ENCODE data around the gene LARP1.
"Not testable (repeated sequence)": the region's sequence is repeated elsewhere in the genome, so short reads cannot be mapped to it uniquely, and the experiment has no call there.

Gene LARP1

DNA sequence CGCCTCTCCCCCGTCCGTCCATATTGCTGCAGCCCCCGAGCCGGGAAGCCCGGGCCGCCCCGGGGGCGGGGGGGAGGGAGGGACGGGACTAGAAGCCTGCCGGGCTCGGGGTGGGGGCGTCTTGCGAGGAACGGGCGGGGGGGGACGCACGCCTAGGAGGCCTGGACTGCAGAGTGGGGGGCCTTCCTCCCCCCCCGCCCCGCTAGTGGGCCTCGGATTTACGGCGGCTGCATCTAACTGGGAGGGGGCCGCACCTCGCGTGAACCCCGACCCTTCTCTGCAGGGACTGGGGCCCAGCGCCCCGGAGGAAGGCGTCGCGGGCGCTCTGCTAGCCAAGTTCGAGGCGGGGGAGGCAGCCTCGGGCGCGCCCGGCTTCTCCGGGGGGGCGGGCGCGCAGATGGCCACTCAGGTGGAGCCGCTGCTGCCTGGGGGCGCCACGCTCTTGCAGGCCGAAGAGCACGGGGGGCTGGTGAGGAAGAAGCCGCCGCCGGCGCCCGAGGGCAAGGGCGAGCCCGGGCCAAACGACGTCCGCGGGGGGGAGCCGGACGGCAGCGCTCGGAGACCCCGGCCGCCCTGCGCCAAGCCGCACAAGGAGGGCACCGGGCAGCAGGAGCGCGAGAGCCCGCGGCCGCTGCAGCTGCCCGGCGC lies at the start of gene LARP1:
LARP1 (plus strand) TSS at position 17 of the 648 bp plus-strand sequence; CDS start at position 398, 381 bp downstream.
- DNase-seq: no peak

DNA sequence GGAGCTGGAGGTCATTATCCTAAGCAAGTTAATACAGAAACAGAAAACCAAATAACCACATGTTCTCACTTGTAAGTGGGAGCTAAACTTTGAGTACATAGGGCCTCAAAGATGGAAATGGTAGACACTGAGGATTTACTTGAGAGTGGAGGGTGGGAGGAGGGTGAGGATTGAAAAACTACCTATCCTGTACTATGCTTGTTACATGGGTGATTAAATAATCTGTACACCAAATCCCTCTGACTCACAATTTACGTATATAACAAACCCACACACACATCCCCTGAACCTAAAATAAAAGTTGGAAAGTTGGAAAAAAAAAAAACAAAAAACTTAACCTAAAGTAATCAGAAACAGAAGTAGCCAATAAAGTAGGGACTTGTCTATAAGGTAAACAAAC lies 48.8 kb upstream of the LARP1 start:
- no peak for DNase-seq

DNA sequence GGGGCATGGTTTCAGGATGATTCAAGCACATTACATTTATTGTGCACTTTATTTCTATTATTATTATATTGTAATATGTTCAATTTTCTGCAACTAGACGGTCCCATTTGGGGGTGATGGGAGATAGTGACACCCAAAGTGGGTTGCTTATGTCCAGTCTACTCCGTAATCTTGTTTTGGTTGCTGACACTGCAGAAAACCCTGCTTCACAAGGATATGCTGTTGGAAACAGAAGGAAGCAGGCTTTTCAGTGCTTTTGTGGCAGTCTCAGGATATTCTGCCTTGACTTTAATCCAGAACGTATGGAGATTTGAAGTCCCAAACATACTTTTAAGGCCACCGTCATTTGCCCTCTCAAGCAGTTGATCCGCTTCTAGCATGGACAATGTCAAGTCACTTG lies 47.5 kb upstream of the LARP1 start:
- no peak for DNase-seq

DNA sequence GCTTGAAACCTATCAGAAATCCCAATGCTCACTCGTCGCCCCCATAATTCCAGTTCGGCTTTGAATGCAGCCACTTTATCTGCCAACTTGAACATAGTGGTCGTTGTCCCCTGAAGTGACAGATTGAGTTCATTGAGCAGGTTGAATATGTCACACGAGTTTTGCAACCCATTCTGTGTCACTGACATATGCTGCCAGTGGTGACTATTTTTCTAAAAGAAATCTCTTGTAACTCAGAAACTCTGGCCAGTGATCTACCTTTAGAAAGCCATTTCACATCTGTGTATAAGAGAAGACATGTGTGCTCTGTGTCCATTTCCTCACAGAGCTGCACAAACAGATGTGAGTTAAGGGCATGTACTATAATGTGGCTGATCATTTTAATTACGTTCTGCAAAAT lies 47.0 kb upstream of the LARP1 start:
- no peak for DNase-seq

DNA sequence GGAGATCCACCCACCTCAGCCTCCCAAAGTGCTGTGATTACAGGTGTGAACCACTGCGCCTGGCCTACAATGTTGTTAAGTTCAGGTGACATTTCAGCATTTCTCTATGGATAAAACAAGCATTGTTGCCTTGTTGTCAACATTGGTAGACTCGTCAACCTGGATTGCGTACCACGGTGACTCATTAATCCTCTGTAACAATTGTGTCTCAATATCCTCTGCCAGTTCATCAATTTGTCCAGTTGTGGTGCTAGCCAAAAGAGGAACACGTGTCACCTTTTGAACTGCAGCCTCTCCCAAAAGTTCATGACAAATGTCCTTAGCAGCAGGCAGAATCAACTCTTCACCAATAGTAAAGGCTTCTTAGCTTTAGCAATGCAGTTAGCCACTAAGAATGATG lies 46.3 kb upstream of the LARP1 start:
- no peak for DNase-seq

DNA sequence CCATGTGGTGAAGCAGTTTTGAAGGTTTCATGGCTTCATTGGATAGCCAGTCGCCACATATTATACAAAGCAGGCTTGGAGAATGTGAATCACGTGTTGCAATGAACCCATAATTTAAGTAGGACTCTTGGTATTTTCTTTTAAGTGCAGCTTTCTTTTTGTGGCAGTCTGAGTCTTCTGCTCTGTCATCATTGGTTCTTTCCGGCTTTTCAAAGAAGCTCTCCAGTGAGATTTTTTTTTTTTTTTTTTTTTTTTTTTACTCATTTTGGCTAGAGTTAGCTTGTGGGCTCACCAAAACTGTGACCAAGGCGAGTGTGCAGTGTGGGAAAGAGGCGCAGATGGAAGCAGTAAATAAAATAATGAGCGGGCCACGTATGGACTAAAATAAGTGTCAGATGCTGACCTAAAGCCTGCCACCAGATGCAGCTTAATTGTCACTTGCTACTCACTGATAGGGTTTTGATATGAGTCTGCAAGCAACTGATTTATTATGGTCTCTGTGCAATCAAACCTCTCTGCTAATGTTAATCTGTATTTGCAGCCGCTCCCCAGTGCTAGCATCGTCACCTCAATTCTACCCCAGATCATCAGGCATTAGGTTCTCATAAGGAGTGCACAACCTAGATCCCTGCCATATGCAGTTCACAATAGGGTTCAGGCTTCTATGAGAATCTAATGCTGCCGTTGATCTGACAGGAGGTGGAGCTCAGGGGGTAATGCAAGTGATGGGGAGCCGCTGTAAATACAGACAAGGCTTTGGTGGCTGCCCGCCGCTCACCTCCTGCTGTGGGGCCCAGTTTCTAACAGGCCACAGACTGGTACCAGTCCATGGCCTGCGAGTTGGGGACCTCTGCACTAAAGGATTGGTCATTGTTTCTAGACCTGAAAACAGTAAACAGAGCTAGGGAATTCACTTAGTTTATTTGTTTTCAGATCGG lies 45.5 kb upstream of the LARP1 start:
- DNase-seq: no peak

DNA sequence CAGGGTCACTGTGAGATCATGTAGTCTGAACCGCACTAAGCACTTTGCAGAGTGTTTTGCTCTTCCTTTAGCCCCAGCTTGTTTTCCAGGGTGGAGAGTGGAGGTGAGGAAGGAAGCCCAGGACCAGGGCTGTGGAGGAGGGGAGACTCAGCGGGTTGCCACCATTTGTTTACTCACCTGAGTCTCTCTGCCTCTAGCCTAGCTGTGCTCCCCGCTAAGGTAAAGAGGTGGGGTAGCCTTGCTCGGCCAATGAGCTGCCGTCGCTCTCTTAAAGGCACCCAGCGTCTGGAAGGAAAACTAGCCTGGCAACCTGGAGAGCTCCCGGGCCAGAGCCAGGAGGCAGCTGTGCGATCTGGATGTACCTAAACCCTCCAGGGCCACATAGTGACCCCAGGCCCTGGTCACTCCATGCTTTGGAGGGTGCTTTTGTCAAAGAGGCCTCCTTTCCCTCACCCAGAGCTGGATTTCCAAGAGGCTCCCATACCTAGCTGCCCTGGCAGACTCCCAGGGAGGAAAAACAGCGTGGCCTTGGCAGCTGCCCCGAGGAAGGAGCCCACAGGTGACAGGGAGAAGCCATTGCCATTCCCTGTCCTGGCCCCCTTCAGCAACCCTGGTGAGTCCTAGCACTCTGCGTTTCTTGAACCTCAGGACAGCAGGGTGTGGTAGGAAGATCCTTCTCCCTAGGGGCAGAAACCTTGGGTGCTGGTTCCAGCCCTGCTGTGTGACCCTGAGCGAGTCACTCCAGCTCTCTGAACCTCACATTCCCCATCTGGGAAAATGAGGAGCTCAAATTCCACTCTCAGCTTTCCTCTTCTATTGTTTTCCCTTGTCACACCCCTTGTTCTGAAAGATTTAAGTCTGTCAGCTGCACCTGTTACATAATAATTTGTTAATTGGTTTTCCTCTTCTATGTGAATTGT lies 42.4 kb upstream of the LARP1 start:
- no peak for DNase-seq

DNA sequence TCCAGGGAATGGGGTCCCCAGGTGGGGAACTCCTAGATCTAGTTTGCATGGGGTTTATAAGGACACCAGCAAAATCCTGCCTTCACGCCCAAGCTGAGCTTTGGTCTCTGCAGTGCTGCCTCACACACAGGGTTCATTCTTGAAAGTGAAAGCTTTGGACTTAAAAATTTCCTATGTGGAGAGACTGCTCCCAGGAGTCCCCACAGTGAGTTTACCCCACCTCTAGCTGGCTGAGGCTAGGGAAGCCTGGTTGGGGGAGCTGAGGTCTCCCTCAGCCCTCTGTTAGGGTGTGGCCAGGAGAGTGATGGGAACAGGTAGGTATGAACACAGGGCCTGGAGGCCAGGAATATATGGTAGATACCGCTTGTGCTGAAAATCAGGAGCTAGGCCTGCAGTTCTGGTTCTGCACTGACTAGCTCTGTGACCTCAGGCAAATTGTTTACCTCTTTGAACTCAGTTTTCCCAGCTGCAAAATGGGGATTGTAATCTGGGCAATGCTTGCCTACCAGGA lies 41.5 kb upstream of the LARP1 start:
- no peak for DNase-seq

DNA sequence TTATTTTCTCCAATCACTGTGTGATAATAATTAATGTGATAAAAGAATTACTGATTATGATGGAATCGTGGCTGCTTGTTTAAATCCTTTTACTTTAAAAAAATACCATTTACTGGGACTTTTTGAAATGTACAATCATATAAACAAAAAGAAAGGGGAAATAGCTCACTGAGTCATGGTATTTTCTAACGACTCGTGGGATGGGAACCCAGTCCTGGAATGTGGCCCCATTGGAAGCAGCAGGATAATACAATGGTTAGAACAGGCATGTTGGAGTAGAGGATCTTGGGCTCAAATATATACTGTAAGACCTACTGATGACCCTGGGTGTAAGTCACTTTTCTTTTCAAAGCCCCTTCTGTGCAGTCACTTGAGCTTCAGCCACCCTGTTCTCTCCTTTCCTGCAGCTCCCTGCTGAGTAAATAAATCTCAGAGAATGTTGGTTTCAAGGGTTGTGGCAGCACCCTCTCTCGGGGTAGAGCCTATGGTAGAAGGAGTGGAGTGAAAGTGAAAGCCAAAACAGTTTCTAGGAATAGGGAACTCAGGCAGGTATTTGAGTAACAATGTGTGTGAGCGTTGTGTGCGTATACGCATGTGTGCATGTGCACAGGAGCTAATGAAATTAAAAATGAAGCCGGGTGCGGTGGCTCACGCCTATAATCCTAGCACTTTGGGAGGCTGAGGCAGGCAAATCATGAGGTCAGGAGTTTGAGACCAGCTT lies 40.8 kb upstream of the LARP1 start:
- no peak for DNase-seq

DNA sequence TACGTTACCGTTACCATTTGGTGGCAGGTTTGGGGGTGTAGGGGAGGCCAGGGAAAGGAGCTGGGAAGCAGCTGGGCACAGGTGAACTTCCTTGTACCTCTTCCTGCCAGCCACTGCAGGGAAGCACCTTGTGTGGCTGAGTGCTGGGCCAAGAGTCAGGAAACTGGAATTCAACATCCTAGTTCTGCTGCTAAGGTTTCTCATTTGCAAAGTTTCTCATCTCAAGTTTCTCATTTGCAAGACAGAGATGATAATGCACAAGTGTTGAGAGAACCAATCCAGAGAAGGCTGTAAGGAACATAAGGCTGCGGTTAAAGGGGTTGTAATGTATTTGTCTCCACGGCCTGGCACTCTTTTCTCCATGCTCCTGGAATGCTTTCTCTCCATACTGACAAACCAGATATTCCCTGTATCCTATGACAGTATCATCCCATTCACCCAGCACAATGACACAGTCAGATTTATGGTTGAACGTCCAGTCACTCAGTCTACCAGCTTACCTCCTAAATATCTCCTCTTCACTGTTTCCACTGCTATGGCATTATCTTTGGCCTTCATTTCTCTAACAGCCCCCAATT lies 33.6 kb upstream of the LARP1 start:
- no peak for DNase-seq

DNA sequence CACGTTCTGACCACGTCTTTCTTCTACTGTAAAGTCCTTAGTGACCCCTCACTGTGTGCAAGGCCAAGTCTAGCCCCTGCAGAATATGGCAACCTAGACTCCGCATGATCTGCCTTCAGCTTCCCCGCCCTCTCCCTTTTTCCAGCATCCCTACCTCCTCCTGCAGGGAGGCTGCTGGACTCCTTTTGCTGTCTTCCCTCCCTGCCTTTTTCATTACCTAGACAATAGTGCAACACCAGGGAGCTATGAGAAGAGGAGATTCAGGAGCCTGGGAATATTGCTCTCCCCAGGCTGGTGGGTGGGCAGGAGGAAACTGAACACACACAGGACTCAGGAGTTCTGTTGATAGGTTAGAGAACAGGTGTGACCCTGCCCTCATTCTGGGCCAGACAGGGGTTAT lies 33.1 kb upstream of the LARP1 start:
- DNase-seq: no peak

DNA sequence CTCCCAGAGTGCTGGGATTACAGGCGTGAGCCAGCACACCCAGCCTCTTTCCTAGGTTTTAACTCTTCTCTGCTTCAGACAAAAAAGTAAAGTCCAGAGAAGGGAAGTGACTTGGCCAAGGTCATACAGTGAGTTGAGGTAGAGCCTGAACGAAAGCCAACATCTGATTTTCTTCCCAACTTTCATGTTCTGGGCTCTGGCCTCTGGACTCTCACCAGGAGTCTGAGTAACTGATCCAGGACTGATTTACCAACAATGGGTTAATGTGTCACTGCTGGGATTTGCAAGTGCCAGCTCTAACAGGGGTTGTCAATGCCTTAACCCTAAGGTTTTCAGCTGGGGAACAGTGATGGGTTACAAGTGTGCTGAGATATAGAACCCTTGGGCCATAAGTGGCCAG lies 32.2 kb upstream of the LARP1 start:
- no peak for DNase-seq

DNA sequence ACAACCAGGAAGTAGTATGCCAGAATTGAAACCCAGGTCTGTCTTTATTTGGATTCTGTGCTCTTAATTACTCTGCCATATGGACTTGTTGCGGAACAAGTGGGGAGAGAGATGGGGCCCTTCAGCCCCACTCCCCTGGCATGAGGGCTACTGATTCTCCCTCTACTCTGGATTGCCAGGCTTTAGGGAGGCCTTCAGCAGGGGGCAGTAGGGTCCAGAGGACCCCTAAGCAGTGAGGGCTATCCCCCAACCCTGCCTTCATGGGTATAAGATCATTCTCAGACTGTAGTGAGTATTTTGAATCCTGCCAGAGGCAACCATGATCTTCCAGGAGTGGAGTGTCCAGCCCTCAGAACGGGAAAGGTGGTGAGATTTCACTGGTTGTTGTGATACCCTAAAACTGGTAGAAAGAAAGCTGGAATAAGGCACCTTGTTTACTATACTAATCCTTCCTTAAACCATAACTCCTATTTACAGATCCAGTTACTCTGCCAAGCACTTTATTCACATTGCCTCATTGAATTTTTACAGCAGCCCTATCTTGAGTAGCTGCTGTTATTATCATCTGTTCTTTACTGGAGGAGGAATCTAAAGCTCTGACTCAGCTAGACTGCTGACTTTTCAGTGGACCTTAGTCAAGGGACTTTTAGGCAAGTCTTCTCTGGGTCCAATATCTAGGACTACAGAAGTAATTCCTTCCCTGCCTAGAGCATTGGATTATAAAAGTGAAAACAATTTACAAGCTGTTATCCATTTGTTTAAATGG lies 31.3 kb upstream of the LARP1 start:
- DNase-seq: no peak

DNA sequence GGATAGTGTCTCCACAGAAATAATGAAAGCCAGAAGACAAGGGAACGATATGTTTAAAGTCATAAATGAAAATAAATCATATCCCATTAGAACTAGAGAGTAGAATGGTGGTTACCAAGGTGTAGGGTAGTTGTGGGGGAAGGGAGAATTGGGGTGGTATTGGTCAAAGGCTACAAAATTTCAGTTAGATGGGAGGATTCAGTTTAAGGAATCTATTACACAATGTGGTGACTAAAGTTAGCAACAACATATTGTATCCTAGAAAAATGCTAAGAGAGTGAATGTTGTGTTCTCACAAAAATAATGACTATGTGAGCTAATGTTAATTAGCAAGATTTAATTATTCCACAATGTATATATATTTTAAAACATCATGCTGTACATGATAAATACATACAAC lies 27.8 kb upstream of the LARP1 start:
- no peak for DNase-seq

DNA sequence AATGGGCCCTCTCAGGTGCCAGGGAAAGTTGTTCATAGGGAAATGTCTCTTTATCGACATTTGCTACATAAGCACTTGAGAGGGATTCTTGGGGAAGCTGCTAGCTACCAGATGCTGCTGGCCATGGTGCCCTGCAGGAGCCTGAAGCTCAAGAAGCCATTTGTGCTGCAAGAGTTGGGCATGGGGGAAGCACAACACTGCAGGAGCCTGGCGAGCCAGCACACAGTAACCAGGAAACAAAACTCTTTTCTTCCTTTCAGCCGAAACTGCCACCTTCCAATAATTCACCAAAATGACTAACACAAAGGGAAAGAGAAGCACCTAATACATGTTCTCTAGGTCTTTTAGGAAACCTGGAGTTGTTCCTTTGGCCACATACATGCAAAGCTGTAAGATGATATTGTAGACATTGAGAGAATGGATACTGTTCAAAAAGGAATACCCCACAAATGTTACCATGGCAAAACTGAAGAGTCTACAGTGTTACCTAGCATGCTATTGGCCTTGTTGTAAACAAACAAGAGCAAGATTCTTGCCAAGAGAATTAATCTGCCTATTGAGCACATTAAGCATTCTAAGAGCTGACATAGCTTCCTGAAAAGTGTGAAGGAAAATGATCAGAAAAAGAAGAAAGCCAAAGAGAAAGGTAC lies 26.1 kb upstream of the LARP1 start:
- no peak for DNase-seq

DNA sequence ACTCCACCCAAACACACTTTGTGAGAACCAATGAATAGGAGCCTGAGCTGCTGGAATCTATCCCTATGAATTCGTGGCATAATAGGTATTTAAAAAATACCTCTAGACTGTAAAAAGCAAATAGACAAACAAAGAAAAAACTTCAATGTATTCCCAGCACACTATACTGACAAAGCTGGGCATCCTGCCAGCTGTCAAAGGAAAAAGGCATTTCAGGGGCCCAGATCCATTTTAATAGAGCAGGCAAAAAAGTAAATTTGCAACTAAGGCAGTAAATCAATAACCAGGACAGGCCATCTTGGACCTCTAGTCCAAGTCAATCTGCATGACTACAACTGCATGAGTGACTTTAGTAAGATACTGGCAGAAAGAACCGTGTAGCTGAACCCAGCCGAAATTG lies 25.6 kb upstream of the LARP1 start:
- no peak for DNase-seq

DNA sequence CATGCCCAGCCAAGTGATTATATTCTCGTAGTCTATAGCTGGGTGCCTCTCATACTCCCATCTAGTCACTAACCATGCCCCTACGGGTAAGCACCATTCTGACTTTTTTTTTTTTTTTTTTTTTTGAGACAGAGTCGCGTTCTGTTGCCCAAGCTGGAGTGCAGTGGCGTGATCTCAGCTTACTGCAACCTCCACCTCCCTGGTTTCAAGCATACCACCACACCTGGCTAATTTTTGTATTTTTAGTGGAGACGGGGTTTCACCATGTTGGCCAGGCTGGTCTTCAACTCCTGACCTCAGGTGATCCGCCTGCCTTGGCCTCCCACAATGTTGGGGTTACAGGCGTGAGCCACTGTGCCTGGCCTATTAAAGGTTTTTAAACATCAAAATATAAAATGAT lies 24.4 kb upstream of the LARP1 start:
- DNase-seq: not testable (repeated sequence)

DNA sequence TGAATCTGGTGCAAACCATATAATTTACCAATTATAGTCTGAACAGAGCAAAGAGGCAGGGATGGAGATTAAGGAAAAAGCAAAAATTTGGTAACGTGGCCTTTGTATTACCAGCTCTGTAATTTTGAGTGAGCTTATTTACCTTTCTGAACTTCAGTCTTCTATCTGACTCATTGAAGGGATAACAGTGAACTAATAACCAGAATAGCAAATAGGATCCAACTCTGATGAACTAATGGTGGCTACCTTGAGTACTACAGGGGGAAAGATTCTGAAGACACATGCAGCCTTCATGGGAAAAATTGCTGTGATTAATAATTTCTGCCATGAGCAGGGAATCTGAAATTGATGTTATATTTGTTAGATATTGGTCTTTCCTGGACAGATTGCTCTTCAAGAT lies 23.0 kb upstream of the LARP1 start:
- no peak for DNase-seq

DNA sequence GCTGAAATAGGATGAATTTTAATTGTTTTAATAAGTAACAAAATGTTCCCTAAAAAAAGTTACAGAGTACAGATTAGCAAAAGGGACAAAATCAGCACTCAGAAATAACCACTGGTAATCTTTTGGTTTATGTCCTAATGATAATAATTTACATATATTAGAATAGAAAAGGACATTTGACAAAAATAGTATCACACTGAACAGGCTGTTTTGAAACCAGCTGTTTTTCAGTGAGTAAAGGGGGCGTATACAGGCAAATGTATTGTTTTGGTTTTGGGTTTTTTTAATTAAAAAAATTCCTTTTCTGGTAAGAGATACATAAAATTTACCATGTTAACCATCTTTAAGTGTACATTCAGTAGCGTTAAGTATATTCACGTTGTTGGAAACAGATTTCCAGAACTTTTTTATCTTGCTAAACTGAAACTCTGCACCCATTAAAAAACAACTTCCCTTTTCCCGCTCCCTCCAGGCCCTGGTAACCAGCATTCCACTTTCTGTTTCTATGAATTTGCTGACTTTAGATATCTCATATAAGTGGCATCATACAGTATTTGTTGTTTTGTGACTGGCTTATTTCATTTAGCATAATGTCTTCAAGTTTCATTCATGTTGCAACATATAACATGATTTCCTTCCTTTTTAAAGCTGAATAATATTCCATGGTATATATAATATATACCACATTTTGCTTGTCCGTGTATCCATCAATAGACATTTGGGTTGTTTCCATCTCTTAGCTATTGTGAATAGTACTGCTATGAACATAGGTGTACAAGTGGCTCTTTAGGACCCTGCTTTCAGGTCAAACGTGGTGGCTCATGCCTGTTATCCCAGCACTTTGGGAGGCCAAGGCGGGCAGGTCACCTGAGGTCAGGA lies 20.6 kb upstream of the LARP1 start:
- DNase-seq: no peak

DNA sequence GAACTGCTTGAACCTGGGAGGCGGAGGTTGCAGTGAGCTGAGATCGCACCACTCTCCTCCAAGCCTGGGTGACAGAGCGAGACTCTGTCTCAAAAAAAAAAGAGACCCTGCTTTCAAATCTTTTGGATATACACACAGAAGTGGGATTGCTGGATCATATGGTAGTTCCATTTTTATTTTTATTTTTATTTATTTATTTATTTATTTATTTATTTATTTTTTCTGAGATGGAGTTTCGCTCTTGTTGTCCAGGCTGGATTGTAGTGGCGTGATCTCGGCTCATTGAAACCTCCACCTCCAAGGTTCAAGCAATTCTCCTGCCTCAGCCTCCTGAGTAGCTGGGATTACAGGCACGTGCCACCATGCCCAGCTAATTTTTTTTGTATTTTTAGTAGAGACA lies 19.8 kb upstream of the LARP1 start:
- not testable (repeated sequence) for DNase-seq

All from stimulated activated CD8-positive, alpha-beta memory T cell treated with anti-CD3 and anti-CD28 coated beads, Interleukin-4, amount 100 ng/mL, for 48 hours (primary cell).